ENCODE data around the gene SRP19. TPM values are rescaled to one million over a fixed set of nuclear protein-coding genes. Genes with fewer than 3 reads are reported as not detected.
A peak's percentile ranks its signal among the peaks of the same experiment; 100 is the strongest.
"Not testable (repeated sequence)": the region's sequence is repeated elsewhere in the genome, so short reads cannot be mapped to it uniquely, and the experiment has no call there.

The SRP19 gene
- polyA plus RNA-seq, 3 donors, result 18.6 to 87.4 (median 71.9) TPM

DNA sequence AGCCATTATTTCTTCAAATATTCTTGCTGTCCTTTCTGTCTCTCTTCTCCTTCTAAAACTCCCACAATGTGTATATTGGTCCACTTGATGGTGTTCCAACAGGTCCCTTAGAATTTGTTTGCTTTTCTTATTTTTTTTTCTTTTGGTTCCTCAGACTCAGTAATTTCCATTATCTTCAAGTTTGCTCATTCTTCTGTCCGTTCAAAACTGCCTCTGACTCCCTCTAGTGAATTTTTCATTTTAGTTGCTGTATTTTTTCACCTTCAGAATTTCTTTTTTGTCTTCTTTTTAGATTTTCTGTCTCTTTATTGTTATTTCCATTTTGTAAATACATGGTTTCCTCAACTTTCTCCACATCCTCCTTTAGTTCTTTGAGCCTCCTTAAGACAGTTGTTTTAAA lies 6.4 kb upstream of the SRP19 start:
- Histone ChIP-seq H3K9ac (ENCODE audit: insufficient read depth, low read length, poor library complexity, severe bottlenecking) (no peak overlapping the region), H3K79me2 (ENCODE audit: insufficient read depth, low read length) (no peaks in the 10 kb centered on the region), H3K4me1 (ENCODE audit: control insufficient read depth in 1 of 2, insufficient read depth in 2 of 2, low read length in 2 of 2) (no peaks in the 10 kb centered on the region), H3K27ac (ENCODE audit: low read depth in 1 of 2, low read length in 2 of 2) (no peak overlapping the region), H4K20me1 (ENCODE audit: insufficient read depth, low read length) (no peaks in the 10 kb centered on the region), H3K4me2 (replicated peaks; ENCODE audit: extremely low read depth, low read length, poor library complexity, severe bottlenecking) (no peak overlapping the region), H3K9me3 (replicated peaks in 1 of 2; ENCODE audit: control insufficient read depth in 1 of 2, insufficient read depth in 1 of 2, low read length in 2 of 2) (peaks cover 0 to 5% of the 10 kb centered on the region in 2 donors), H3K4me3 (replicated peaks in 1 of 3; ENCODE audit: low read depth in 2 of 3, low read length in 3 of 3) (no peak overlapping the region), H3K36me3 (replicated peaks in 1 of 2; ENCODE audit: control insufficient read depth in 1 of 2, insufficient read depth in 2 of 2, low read length in 2 of 2) (no peaks in the 10 kb centered on the region), H2AFZ (ENCODE audit: insufficient read depth, low read depth, low read length, poor library complexity, severe bottlenecking) (no peak overlapping the region), H3K27me3 (ENCODE audit: control insufficient read depth in 2 of 2, insufficient read depth in 2 of 2, low read length in 2 of 2) (peaks cover 17 to 19% of the 10 kb centered on the region in 2 donors)
- no peak for DNase-seq
- TF ChIP-seq, protein P1, sequence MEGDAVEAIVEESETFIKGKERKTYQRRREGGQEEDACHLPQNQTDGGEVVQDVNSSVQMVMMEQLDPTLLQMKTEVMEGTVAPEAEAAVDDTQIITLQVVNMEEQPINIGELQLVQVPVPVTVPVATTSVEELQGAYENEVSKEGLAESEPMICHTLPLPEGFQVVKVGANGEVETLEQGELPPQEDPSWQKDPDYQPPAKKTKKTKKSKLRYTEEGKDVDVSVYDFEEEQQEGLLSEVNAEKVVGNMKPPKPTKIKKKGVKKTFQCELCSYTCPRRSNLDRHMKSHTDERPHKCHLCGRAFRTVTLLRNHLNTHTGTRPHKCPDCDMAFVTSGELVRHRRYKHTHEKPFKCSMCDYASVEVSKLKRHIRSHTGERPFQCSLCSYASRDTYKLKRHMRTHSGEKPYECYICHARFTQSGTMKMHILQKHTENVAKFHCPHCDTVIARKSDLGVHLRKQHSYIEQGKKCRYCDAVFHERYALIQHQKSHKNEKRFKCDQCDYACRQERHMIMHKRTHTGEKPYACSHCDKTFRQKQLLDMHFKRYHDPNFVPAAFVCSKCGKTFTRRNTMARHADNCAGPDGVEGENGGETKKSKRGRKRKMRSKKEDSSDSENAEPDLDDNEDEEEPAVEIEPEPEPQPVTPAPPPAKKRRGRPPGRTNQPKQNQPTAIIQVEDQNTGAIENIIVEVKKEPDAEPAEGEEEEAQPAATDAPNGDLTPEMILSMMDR (IDR thresholded peaks at IDR 0.05), result no peak
- Mint-ChIP-seq H3K27me3 (ENCODE audit: low read depth in 3 of 3) (peaks cover 14 to 31% (median 20%) of the 10 kb centered on the region in 3 donors), H3K27ac (no peak overlapping the region), H3K9me3 (peaks cover 5 to 15% (median 8%) of the 10 kb centered on the region in 7 donors), H3K36me3 (no peaks in the 10 kb centered on the region), H3K4me1 (no peaks in the 10 kb centered on the region), H3K4me3 (peak overlapping the region in 1 of 2 donors; percentile 52)
- WGBS (ENCODE audit: insufficient coverage), result no CpG with 5 or more reads among the region's 1 CpG
- intact Hi-C loops (cut with micrococcal nuclease), result no loop called here

DNA sequence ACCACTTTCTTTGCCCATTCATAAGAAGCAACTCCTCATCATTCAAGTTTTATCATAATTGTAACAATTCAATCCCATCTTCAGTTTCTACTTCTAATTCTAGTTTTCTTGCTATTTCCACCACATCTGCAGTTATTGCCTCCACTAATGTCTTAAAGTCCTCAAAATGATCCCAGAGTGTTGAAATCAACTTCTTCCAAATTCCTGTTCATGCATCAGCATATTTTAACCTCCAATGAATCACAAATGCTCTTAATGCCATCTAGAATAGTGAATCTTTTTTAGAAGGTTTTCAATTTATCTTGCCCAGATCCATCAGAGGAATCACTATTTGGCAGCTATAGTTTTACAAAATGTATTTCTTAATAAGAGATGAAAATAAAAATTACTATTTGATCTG lies 3.2 kb upstream of the SRP19 start:
- TF ChIP-seq, protein P1 (IDR thresholded peaks at IDR 0.05), result no peak
- Mint-ChIP-seq H3K4me1 (peaks cover 18% of the 10 kb centered on the region), H3K27ac (no peak overlapping the region), H3K36me3 (peaks cover 5% of the 10 kb centered on the region in 2 donors), H3K4me3 (no peak overlapping the region), H3K27me3 (ENCODE audit: low read depth in 3 of 3) (peaks cover 14 to 26% (median 16%) of the 10 kb centered on the region in 3 donors), H3K9me3 (peaks cover 5 to 15% (median 10%) of the 10 kb centered on the region in 7 donors)
- H4K20me1 ChIP-seq (ENCODE audit: insufficient read depth, low read length), result peaks cover 9% of the 10 kb centered on the region
- intact Hi-C loops (cut with micrococcal nuclease), result no loop called here
- peaks cover 0 to 5% of the 10 kb centered on the region in 2 donors for H3K9me3 ChIP-seq (replicated peaks in 1 of 2; ENCODE audit: control insufficient read depth in 1 of 2, insufficient read depth in 1 of 2, low read length in 2 of 2)
- no peak overlapping the region for H3K27ac ChIP-seq (ENCODE audit: low read depth in 1 of 2, low read length in 2 of 2)
- no peak overlapping the region for H3K9ac ChIP-seq (ENCODE audit: insufficient read depth, low read length, poor library complexity, severe bottlenecking)
- no peak overlapping the region for H2AFZ ChIP-seq (ENCODE audit: insufficient read depth, low read depth, low read length, poor library complexity, severe bottlenecking)
- no peak overlapping the region for H3K4me2 ChIP-seq (replicated peaks; ENCODE audit: extremely low read depth, low read length, poor library complexity, severe bottlenecking)
- peaks cover 17 to 19% of the 10 kb centered on the region in 2 donors for H3K27me3 ChIP-seq (ENCODE audit: control insufficient read depth in 2 of 2, insufficient read depth in 2 of 2, low read length in 2 of 2)
- H3K36me3 ChIP-seq (replicated peaks in 1 of 2; ENCODE audit: control insufficient read depth in 1 of 2, insufficient read depth in 2 of 2, low read length in 2 of 2), result peaks cover 0 to 2% of the 10 kb centered on the region in 2 donors
- H3K4me3 ChIP-seq (replicated peaks in 1 of 3; ENCODE audit: low read depth in 2 of 3, low read length in 3 of 3), result no peak overlapping the region
- H3K79me2 ChIP-seq (ENCODE audit: insufficient read depth, low read length), result peaks cover 22% of the 10 kb centered on the region
- no peak for DNase-seq
- H3K4me1 ChIP-seq (ENCODE audit: control insufficient read depth in 1 of 2, insufficient read depth in 2 of 2, low read length in 2 of 2), result peaks cover 12 to 20% of the 10 kb centered on the region in 2 donors

DNA sequence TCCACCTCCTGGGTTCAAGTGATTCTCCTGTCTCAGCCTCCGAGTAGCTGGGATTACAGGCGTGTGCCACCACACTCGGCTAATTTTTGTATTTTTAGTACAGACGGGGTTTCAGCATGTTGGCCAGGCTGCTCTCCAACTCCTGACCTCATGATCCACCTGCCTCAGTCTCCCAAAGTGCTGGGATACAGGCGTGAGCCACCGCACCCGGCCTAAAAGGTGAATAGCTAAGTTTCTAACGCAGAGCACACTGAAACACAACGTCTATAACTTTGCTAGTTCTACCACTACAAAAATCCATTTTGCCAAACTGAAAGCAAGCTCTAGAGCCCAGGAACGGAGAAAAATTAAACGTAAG lies 537 bp upstream of the SRP19 start:
- H3K9me3 ChIP-seq (replicated peaks in 1 of 2; ENCODE audit: control insufficient read depth in 1 of 2, insufficient read depth in 1 of 2, low read length in 2 of 2); DNase-seq; H3K9me3 Mint-ChIP-seq: not testable (repeated sequence)
- H3K27ac Mint-ChIP-seq, result peak overlapping the region; percentile 92 to 97 (median 95)
- peaks cover 12 to 20% of the 10 kb centered on the region in 2 donors for H3K4me1 ChIP-seq (ENCODE audit: control insufficient read depth in 1 of 2, insufficient read depth in 2 of 2, low read length in 2 of 2)
- peaks cover 20 to 25% of the 10 kb centered on the region in 2 donors for H3K36me3 Mint-ChIP-seq
- peak overlapping the region; percentile 95 for H3K4me2 ChIP-seq (replicated peaks; ENCODE audit: extremely low read depth, low read length, poor library complexity, severe bottlenecking)
- intact Hi-C loops (cut with micrococcal nuclease), result loop anchor here in 1 of 2 donors (5.0 kb wide), 2 partner anchors 62 to 117 kb away; partner anchors contain the start of genes DCP2 and REEP5
- H2AFZ ChIP-seq (ENCODE audit: insufficient read depth, low read depth, low read length, poor library complexity, severe bottlenecking), result peak overlapping the region; percentile 94
- H3K4me3 Mint-ChIP-seq, result peak overlapping the region; percentile 94 to 95
- H3K9ac ChIP-seq (ENCODE audit: insufficient read depth, low read length, poor library complexity, severe bottlenecking), result peak overlapping the region; percentile 91
- WGBS (ENCODE audit: insufficient coverage), result 93% methylated on average over 7 of the region's 11 CpGs
- H3K27me3 Mint-ChIP-seq (ENCODE audit: low read depth in 3 of 3), result peaks cover 4 to 14% (median 8%) of the 10 kb centered on the region in 3 donors
- peaks cover 22% of the 10 kb centered on the region for H4K20me1 ChIP-seq (ENCODE audit: insufficient read depth, low read length)
- H3K36me3 ChIP-seq (replicated peaks in 1 of 2; ENCODE audit: control insufficient read depth in 1 of 2, insufficient read depth in 2 of 2, low read length in 2 of 2), result peaks cover 19 to 28% of the 10 kb centered on the region in 2 donors
- H3K4me3 ChIP-seq (replicated peaks in 1 of 3; ENCODE audit: low read depth in 2 of 3, low read length in 3 of 3), result peak overlapping the region; percentile 92 to 96 (median 95)
- peak overlapping the region; percentile 89 to 92 for H3K27ac ChIP-seq (ENCODE audit: low read depth in 1 of 2, low read length in 2 of 2)
- H3K79me2 ChIP-seq (ENCODE audit: insufficient read depth, low read length), result peaks cover 46% of the 10 kb centered on the region
- H3K4me1 Mint-ChIP-seq, result peaks cover 29% of the 10 kb centered on the region
- peaks cover 13 to 18% of the 10 kb centered on the region in 2 donors for H3K27me3 ChIP-seq (ENCODE audit: control insufficient read depth in 2 of 2, insufficient read depth in 2 of 2, low read length in 2 of 2)

Data from CD14-positive monocyte (primary cell).